ENCODE data around the gene CADPS. TPM values are rescaled to one million over a fixed set of nuclear protein-coding genes. Genes with fewer than 3 reads are reported as not detected.

Gene CADPS
- total RNA-seq, 1 experiment from 2014 or later = not detected

DNA sequence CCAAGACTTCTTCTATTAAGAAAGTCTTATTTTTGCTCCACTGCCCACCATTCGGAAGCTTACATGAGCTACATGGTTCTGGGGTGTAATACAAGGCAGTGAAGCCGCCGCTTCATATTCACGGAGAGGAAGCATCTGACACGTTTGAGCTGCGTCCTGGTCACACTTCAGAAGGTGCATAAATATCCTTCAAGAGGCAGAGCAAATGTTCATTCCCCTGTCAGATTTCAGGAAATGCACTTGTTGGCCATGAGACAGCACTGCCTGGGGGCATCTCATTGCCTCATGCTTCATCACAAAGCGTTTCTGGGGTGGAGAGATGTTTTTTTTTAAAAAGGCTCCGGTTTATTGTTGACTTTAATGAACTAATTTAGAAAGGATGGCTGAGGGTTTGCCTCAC, 119.9 kb downstream of the CADPS start:
- H2AFZ ChIP-seq (ENCODE audit: low read length) = no peak overlapping the region
- H4K20me1 ChIP-seq (ENCODE audit: low read length) = no peaks in the 10 kb centered on the region
- no peaks in the 10 kb centered on the region for H3K79me2 ChIP-seq (ENCODE audit: low read length)
- ATAC-seq (no peak), DNase-seq (peak; percentile 16)
- H3K9ac ChIP-seq (ENCODE audit: low read length) = no peak overlapping the region
- no TSS peak for BruUV-seq (replicated peaks)
- H3K27me3 ChIP-seq (ENCODE audit: low read length) = no peaks in the 10 kb centered on the region
- CTCF ChIA-PET = no interaction called here
- POLR2A ChIA-PET (ENCODE audit: unreplicated experiment) = no interaction called here
- 0 out of 2 replicates have a peak, but pooled peaks cover 16% of the 10 kb centered on the region for H3K9me3 ChIP-seq (ENCODE audit: low read length)
- no peak overlapping the region for H3K4me3 ChIP-seq (ENCODE audit: low read length)
- no peak overlapping the region for H3K4me2 ChIP-seq (ENCODE audit: low read length)
- H3K4me1 ChIP-seq (ENCODE audit: insufficient read depth, low read length) = no peaks in the 10 kb centered on the region
- H3K9me2 ChIP-seq (replicated peaks; ENCODE audit: low read length) = no peaks in the 10 kb centered on the region
- H3K27ac ChIP-seq (ENCODE audit: low read length) = no peak overlapping the region
- no peak for TF ChIP-seq EZH2 (IDR thresholded peaks at IDR 0.05; ENCODE audit: low read length, unreplicated experiment)
- TF ChIP-seq EZH2phosphoT487 (IDR thresholded peaks at IDR 0.05; ENCODE audit: borderline replicate concordance, low read length) = no peak
- TF ChIP-seq, protein P1, sequence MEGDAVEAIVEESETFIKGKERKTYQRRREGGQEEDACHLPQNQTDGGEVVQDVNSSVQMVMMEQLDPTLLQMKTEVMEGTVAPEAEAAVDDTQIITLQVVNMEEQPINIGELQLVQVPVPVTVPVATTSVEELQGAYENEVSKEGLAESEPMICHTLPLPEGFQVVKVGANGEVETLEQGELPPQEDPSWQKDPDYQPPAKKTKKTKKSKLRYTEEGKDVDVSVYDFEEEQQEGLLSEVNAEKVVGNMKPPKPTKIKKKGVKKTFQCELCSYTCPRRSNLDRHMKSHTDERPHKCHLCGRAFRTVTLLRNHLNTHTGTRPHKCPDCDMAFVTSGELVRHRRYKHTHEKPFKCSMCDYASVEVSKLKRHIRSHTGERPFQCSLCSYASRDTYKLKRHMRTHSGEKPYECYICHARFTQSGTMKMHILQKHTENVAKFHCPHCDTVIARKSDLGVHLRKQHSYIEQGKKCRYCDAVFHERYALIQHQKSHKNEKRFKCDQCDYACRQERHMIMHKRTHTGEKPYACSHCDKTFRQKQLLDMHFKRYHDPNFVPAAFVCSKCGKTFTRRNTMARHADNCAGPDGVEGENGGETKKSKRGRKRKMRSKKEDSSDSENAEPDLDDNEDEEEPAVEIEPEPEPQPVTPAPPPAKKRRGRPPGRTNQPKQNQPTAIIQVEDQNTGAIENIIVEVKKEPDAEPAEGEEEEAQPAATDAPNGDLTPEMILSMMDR (conservative IDR thresholded peaks at IDR 0.05; ENCODE audit: low read depth, low read length) = no peak
- H3K36me3 ChIP-seq (ENCODE audit: low read depth, low read length) = no peaks in the 10 kb centered on the region
- H3F3A ChIP-seq (ENCODE audit: low read length, unreplicated experiment) = no peaks in the 10 kb centered on the region
- intact Hi-C loops (cut with micrococcal nuclease) = no loop called here

DNA sequence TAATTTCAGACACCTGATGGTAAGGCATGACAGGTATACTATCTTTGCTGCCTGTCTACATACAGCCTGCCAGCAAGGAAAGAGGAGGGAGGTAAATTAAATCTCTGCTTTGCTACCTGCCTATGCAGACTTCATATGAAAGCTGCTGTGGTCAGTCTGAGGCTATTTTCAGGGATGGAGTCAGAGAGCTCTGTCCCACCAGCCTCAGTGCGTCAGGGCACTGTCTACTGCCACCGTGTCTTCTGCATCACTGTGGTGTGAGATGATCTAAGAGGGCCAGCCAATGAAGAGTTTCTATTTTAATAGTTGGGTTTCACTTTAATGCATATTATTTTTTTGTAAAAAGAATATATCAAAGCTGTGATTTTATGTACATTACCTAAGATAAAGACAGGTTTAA, 125.6 kb downstream of the CADPS start:
- H3K9me3 ChIP-seq (ENCODE audit: low read length) = 0 out of 2 replicates have a peak, but pooled peaks cover 2% of the 10 kb centered on the region
- no peaks in the 10 kb centered on the region for H4K20me1 ChIP-seq (ENCODE audit: low read length)
- no peaks in the 10 kb centered on the region for H3K4me1 ChIP-seq (ENCODE audit: insufficient read depth, low read length)
- H3K4me3 ChIP-seq (ENCODE audit: low read length) = no peak overlapping the region
- H3K27ac ChIP-seq (ENCODE audit: low read length) = no peak overlapping the region
- no peak for ATAC-seq
- no peaks in the 10 kb centered on the region for H3K79me2 ChIP-seq (ENCODE audit: low read length)
- TF ChIP-seq EZH2 (IDR thresholded peaks at IDR 0.05; ENCODE audit: low read length, unreplicated experiment) (no peak), EZH2phosphoT487 (IDR thresholded peaks at IDR 0.05; ENCODE audit: borderline replicate concordance, low read length) (no peak)
- TF ChIP-seq, protein P1 (conservative IDR thresholded peaks at IDR 0.05; ENCODE audit: low read depth, low read length) = no peak
- DNase-seq = no peak
- no peaks in the 10 kb centered on the region for H3K27me3 ChIP-seq (ENCODE audit: low read length)
- BruUV-seq (replicated peaks) = no TSS peak
- intact Hi-C loops (cut with micrococcal nuclease) = no loop called here
- H3K9ac ChIP-seq (ENCODE audit: low read length) = no peak overlapping the region
- H3K36me3 ChIP-seq (ENCODE audit: low read depth, low read length) = no peaks in the 10 kb centered on the region
- no peak overlapping the region for H3K4me2 ChIP-seq (ENCODE audit: low read length)
- H3K9me2 ChIP-seq (replicated peaks; ENCODE audit: low read length) = no peaks in the 10 kb centered on the region
- H3F3A ChIP-seq (ENCODE audit: low read length, unreplicated experiment) = no peaks in the 10 kb centered on the region
- CTCF ChIA-PET = no interaction called here
- no peak overlapping the region for H2AFZ ChIP-seq (ENCODE audit: low read length)
- POLR2A ChIA-PET (ENCODE audit: unreplicated experiment) = no interaction called here

DNA sequence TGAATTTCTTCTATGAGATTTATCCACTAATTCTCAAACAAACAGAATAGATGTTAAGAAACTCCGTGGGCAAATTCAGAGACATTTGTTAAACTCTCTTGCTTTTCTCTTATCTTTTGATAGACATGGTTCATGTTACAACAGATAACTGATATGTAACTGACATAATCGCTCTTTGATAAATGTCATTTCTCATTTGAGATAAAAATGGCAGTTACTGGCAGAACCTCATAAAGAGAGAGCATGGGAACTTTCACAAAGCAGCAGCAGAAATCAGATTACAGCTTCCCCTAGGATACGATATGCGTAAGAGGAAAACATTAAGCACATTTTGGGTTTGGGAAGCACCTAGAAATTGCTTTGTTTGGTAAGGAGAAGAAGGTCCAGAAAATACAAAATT, 126.1 kb downstream of the CADPS start:
- Histone ChIP-seq H3K4me3 (ENCODE audit: low read length) (no peak overlapping the region), H3F3A (ENCODE audit: low read length, unreplicated experiment) (no peaks in the 10 kb centered on the region), H2AFZ (ENCODE audit: low read length) (no peak overlapping the region), H3K9ac (ENCODE audit: low read length) (no peak overlapping the region), H3K4me1 (ENCODE audit: insufficient read depth, low read length) (no peaks in the 10 kb centered on the region), H3K27ac (ENCODE audit: low read length) (no peak overlapping the region), H3K9me2 (replicated peaks; ENCODE audit: low read length) (no peaks in the 10 kb centered on the region), H3K27me3 (ENCODE audit: low read length) (no peaks in the 10 kb centered on the region), H3K36me3 (ENCODE audit: low read depth, low read length) (no peaks in the 10 kb centered on the region), H3K79me2 (ENCODE audit: low read length) (no peaks in the 10 kb centered on the region), H3K9me3 (ENCODE audit: low read length) (no peaks in the 10 kb centered on the region), H4K20me1 (ENCODE audit: low read length) (no peaks in the 10 kb centered on the region), H3K4me2 (ENCODE audit: low read length) (no peak overlapping the region)
- no TSS peak for BruUV-seq (replicated peaks)
- DNase-seq = no peak
- ATAC-seq = no peak
- ChIA-PET POLR2A (ENCODE audit: unreplicated experiment) (no interaction called here), CTCF (no interaction called here)
- intact Hi-C loops (cut with micrococcal nuclease) = no loop called here
- TF ChIP-seq, protein P1 (conservative IDR thresholded peaks at IDR 0.05; ENCODE audit: low read depth, low read length) = no peak
- TF ChIP-seq EZH2 (IDR thresholded peaks at IDR 0.05; ENCODE audit: low read length, unreplicated experiment) = no peak
- TF ChIP-seq EZH2phosphoT487 (IDR thresholded peaks at IDR 0.05; ENCODE audit: borderline replicate concordance, low read length) = no peak
